ENCODE measurements around the gene MORF4L2.
A peak's percentile ranks its signal among the peaks of the same experiment; 100 is the strongest.

The MORF4L2 gene

DNA sequence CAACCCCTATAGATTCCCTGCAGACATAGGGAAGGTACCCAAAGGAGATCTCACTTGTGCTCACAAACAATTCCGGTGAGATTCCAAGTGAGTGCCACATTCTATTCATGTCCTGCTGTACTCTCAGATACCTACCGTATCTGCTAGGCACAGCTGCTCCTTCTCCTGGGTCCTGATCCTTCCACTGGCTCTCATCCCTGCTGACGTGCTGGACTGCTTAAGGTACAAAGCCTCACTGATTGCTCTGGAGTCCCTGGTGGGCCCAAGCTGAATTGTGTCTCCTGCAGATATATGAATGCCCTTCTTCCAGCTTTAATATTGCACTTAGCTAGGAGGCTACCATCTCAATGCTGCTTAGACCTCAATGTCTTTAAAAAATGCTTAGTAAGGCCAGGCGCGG lies 55.4 kb downstream of the MORF4L2 start:
- DNase-seq (ENCODE audit: low spot score): no peak

DNA sequence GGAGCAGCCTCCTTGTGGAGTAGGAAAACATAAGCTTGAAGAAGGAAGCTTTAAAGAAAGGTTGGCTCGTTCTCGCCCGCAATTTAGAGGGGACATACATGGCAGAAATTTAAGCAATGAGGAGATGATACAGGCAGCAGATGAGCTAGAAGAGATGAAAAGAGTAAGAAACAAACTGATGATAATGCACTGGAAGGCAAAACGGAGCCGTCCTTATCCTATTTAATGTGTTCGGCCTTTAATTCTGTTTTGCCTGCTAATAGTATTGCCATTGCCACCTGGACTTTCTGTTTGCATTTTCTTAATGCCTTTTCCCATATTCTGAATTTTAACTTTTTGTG lies 56.4 kb downstream of the MORF4L2 start:
- no peak for DNase-seq (ENCODE audit: low spot score)

DNA sequence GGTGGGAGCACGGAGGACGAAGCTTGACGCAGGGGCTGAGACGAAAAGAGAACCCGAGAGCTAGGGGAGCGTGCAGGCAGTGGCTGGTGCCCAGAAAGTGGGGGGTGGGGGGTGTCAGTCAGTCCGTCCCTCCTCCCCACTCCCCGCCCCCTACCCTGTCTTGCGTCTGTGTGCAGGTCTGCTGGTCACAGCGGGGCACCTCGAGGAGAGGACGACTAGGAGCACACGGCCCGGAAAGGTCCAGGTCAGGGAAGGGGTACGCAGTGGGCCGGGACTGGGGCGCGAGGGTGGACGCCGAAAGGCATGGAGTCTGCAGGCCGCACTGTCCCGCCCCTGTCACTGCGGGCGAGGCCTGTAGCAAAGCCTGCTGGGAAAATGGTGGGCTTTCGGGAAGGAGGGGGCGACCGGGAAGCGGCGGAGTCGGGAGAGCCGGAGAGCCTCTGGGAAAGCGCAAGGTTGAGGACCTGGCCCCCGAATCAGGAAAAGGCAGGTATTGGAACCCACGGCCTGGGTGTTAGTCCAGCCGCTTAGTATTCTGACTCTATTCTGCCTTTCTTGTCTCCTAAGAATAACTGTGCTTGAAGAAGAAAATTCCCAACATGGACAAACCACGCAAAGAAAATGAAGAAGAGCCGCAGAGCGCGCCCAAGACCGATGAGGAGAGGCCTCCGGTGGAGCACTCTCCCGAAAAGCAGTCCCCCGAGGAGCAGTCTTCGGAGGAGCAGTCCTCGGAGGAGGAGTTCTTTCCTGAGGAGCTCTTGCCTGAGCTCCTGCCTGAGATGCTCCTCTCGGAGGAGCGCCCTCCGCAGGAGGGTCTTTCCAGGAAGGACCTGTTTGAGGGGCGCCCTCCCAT lies 57.0 kb downstream of the MORF4L2 start:
- DNase-seq (ENCODE audit: low spot score): peak; percentile 75

DNA sequence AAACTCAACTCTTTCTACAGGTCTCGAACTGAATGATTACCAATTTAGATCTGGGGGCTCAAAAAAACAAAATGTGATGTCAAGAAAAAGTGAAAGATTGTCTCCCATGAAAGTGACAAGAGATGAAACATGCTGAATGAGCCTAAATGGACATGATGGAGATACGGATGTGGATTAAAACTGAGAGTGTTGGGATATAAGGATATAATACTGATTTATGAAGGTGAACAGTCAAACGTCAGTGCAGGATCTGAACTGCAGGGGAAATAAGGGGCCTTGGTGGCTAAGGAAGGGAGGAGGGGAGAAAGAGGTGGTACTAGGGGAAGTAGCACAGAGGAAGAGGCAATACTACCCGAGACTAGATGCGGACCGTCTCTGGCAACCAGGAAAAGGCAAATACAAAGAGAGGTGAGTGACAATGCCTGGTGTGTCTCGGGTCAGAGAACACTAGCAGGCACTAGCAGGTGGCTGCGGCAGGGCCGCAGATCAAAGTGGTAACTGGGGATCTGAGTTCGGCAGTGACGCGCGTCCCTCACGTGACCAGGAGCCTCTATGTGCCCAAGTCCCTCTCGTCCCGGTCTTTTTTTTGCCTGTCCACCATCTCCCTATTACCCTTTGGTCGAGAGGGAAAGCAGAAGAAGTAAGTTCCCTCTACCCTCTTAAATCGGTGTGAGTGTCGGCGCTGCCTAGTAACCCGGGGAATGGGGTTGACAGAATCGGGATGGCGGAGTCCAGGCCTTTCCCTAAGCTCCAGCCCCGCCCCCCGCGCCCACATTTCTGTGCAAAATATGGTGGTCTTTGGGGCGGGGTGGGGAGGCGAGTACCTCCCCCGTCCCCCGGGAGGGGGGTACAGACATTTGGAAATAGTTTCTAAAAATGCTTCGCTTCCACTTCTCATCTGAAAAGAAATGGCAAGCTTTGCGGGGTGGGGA lies 57.8 kb downstream of the MORF4L2 start, which contains the start of gene TCEAL1:
Gene TCEAL1, plus strand, starts transcription at position 590 of the 932 bp plus-strand sequence. CDS start 942 bp downstream, outside the sequence.
- peak; percentile 68 for DNase-seq (ENCODE audit: low spot score)

DNA sequence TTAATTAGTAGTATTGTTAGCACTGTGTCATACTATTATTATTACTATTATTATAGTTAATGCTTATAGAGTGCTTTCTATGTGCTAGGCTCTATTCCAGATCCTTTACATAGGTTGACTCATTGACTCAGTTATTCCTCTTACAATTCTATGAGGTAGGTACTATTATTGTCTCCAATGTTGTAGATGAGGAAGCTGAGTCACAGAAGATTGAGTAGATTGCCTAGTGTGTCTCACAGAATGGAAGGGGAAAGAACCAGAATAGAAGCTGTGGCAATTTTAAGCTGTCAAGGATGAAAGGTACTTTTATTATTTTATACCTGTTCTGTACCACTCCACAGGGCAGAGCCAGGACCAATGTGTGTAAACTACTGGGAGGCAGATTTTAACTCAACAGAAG lies 59.6 kb downstream of the MORF4L2 start:
- no peak for DNase-seq (ENCODE audit: low spot score)

Measured in putamen (tissue), 1 donor.